Tibial artery (tissue), 4 donors: ENCODE measurements around the gene NIPAL1.

ENCODE experiments used
- DNase-seq, 2 donors: peaks; one replicate each; pipeline ENCODE4 v3.0.0-alpha.2; 2019
- H3K27ac ChIP-seq, 2 donors: fragments of 200-600 bp; sonication (generic) in 1 of 2; 1 replicate in 1 of 2; 2 replicates in 1 of 2; pipeline ENCODE4 v1.5.1; 2018 to 2019; ENCODE audit warnings: mild to moderate bottlenecking in 1 of 2
- H3K27me3 ChIP-seq, 2 donors: fragments of 200-600 bp; sonication (generic) in 1 of 2; one replicate each; pipeline versions ENCODE4 v1.5.1 to v1.6.0; 2016 to 2019
- H3K36me3 ChIP-seq, 3 donors: fragments of 200-600 bp; sonication (generic) in 2 of 3; one replicate each; pipeline ENCODE4 v1.5.1; 2016 to 2019; ENCODE audit warnings: mild to moderate bottlenecking in 2 of 3
- H3K4me1 ChIP-seq, 4 donors: fragments of 200-600 bp; sonication (generic) in 2 of 4; 1 replicate in 3 of 4; 2 replicates in 1 of 4; pipeline ENCODE4 v1.5.1; 2016 to 2019
- H3K4me3 ChIP-seq, 2 donors: fragments of 200-600 bp; sonication (generic) in 1 of 2; 1 replicate in 1 of 2; 2 replicates in 1 of 2; pipeline ENCODE4 v1.5.1; 2018 to 2019; ENCODE audit warnings: mild to moderate bottlenecking in 2 of 2
- H3K9me3 ChIP-seq, 3 donors: fragments of 200-600 bp; sonication (generic) in 1 of 3; one replicate each; pipeline ENCODE4 v1.5.1; 2016 to 2019
- CTCF ChIP-seq, 2 experiments: fragments of 200-600 bp in 1 of 2; fragments of 450-650 bp in 1 of 2; IDR thresholded peaks; one replicate each; pipeline ENCODE4 v1.5.1; 2017 to 2019; ENCODE audit warnings: antibody characterized with exemption in 2 of 2, mild to moderate bottlenecking in 1 of 2, moderate library complexity in 1 of 2
- intact Hi-C: fragments of 100-400 bp; cut with DNase I; formaldehyde crosslinking; loops from one replicate; pipeline ENCODE4 v1.15.0; 2023; ENCODE audit warnings: low total_unique reads

NIPAL1 gene

GRCh38 chr4:48025005-48025404, 8.4 kb downstream of the NIPAL1 start:
- intact Hi-C loops = no loop called here
- no peak for DNase-seq

GRCh38 chr4:48027653-48028052, 11.1 kb downstream of the NIPAL1 start:
- no peak overlapping the region for H3K4me3 ChIP-seq
- intact Hi-C loops = no loop called here
- peaks cover 0 to 9% (median 3%) of the 10 kb centered on the region in 4 donors for H3K4me1 ChIP-seq
- no peaks in the 10 kb centered on the region for H3K9me3 ChIP-seq
- H3K36me3 ChIP-seq = no peaks in the 10 kb centered on the region
- no peak overlapping the region for H3K27ac ChIP-seq
- TF ChIP-seq CTCF (IDR thresholded peaks at IDR 0.05) = no peak
- no peaks in the 10 kb centered on the region for H3K27me3 ChIP-seq
- no peak for DNase-seq

More at GRCh38 chr4:48025005-48025404, 8.4 kb downstream of the NIPAL1 start:
- TF ChIP-seq CTCF (IDR thresholded peaks at IDR 0.05) = no peak
- Histone ChIP-seq H3K36me3 (no peaks in the 10 kb centered on the region), H3K27ac (no peak overlapping the region), H3K9me3 (no peaks in the 10 kb centered on the region), H3K27me3 (no peaks in the 10 kb centered on the region), H3K4me1 (no peaks in the 10 kb centered on the region), H3K4me3 (no peak overlapping the region)

GRCh38 chr4:48028696-48029095, 12.1 kb downstream of the NIPAL1 start:
- no peak for DNase-seq
- no peaks in the 10 kb centered on the region for H3K27me3 ChIP-seq
- no peaks in the 10 kb centered on the region for H3K36me3 ChIP-seq
- no peak overlapping the region for H3K4me3 ChIP-seq
- no peak for TF ChIP-seq CTCF (IDR thresholded peaks at IDR 0.05)
- intact Hi-C loops = no loop called here
- H3K9me3 ChIP-seq = no peaks in the 10 kb centered on the region
- no peak overlapping the region for H3K27ac ChIP-seq
- H3K4me1 ChIP-seq = peaks cover 0 to 9% (median 3%) of the 10 kb centered on the region in 4 donors

GRCh38 chr4:48030470-48030869, 13.9 kb downstream of the NIPAL1 start:
- DNase-seq = no peak
- Histone ChIP-seq H3K4me1 (peaks cover 0 to 9% (median 3%) of the 10 kb centered on the region in 4 donors), H3K9me3 (no peaks in the 10 kb centered on the region), H3K27ac (no peak overlapping the region), H3K27me3 (no peaks in the 10 kb centered on the region), H3K4me3 (no peak overlapping the region), H3K36me3 (no peaks in the 10 kb centered on the region)
- intact Hi-C loops = no loop called here
- no peak for TF ChIP-seq CTCF (IDR thresholded peaks at IDR 0.05)

- Histone ChIP-seq H3K4me3 (no peak overlapping the region), H3K4me1 (peaks cover 0 to 9% (median 3%) of the 10 kb centered on the region in 4 donors), H3K9me3 (no peaks in the 10 kb centered on the region), H3K27me3 (no peaks in the 10 kb centered on the region), H3K36me3 (no peaks in the 10 kb centered on the region), H3K27ac (no peak overlapping the region)
- DNase-seq = no peak
- no peak for TF ChIP-seq CTCF (IDR thresholded peaks at IDR 0.05)
- intact Hi-C loops = no loop called here
Observed at GRCh38 chr4:48031802-48032525, 15.4 kb downstream of the NIPAL1 start.
